HG02642 (cell line): Measurements from ENCODE around the gene POP4.
A peak's percentile ranks its signal among the peaks of the same experiment; 100 is the strongest.
"Not testable (repeated sequence)": the region's sequence is repeated elsewhere in the genome, so short reads cannot be mapped to it uniquely, and the experiment has no call there.

ENCODE experiments used
- ATAC-seq: cut with Tn5 transposase; IDR thresholded peaks from one replicate; pipeline ENCODE4 v1.9.1; 2021; ENCODE audit warnings: mild to moderate bottlenecking; ENCODE audit not compliant: unreplicated experiment, poor library complexity

The POP4 gene

GRCh38 chr19:29605653-29606419 lies at the start of gene POP4:
Gene POP4 (plus strand): TSS chr19:29606283. CDS start chr19:29606319, 36 bp downstream.
- ATAC-seq = peak; percentile 71

- not testable (repeated sequence) for ATAC-seq
Measured at GRCh38 chr19:29559110-29559509, 47.0 kb upstream of the POP4 start.

- ATAC-seq = no peak
Measured at GRCh38 chr19:29559743-29560142, 46.3 kb upstream of the POP4 start.

- no peak for ATAC-seq
Measured at GRCh38 chr19:29560313-29561075, 45.6 kb upstream of the POP4 start.

GRCh38 chr19:29561601-29562000 lies 44.5 kb upstream of the POP4 start:
- ATAC-seq = no peak

GRCh38 chr19:29562299-29563297 lies 43.5 kb upstream of the POP4 start:
- no peak for ATAC-seq

GRCh38 chr19:29563486-29564101 lies 42.5 kb upstream of the POP4 start:
- no peak for ATAC-seq

- no peak for ATAC-seq
Measured at GRCh38 chr19:29564574-29565005, 41.5 kb upstream of the POP4 start.

GRCh38 chr19:29565171-29565570 lies 40.9 kb upstream of the POP4 start:
- no peak for ATAC-seq

GRCh38 chr19:29566496-29567054 lies 39.5 kb upstream of the POP4 start:
- ATAC-seq = no peak

- no peak for ATAC-seq
Measured at GRCh38 chr19:29567366-29567915, 38.6 kb upstream of the POP4 start.

- no peak for ATAC-seq
Measured at GRCh38 chr19:29568036-29569025, 37.8 kb upstream of the POP4 start.

GRCh38 chr19:29569038-29569911 lies 36.8 kb upstream of the POP4 start:
- ATAC-seq = no peak

- no peak for ATAC-seq
Measured at GRCh38 chr19:29571181-29571580, 34.9 kb upstream of the POP4 start.

- no peak for ATAC-seq
Measured at GRCh38 chr19:29573486-29573885, 32.6 kb upstream of the POP4 start.

GRCh38 chr19:29574510-29574909 lies 31.6 kb upstream of the POP4 start:
- ATAC-seq = no peak

GRCh38 chr19:29576046-29576606 lies 30.0 kb upstream of the POP4 start:
- no peak for ATAC-seq
